GM18508 (cell line): ENCODE results near the gene KCNJ6.

ENCODE experiments used
- ATAC-seq: cut with Tn5 transposase; IDR thresholded peaks from one replicate; pipeline ENCODE4 v1.9.1; 2021; ENCODE audit warnings: moderate number of reproducible peaks; ENCODE audit not compliant: insufficient read depth, unreplicated experiment

Gene KCNJ6

GRCh38 chr21:37907076-37907475 lies 9.2 kb downstream of the KCNJ6 start:
- no peak for ATAC-seq

DNA sequence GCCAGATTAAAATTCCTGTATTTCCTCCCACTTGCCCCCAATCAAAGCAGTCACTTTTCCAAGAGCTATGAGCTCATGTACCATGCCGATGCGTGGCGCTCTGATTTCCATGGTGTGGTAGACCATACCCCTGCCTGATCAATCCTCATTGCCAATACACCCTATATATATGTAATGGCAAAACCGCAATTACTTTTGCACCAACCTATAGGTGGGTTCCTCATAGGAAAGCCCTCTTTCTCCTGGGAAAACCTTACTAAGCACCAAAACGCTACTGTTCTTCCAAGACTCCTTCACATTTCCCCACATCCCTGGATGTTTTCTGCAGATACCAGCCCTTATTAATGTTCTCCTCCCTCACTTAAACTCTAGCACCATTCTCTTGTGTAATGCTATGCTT lies 11.0 kb downstream of the KCNJ6 start:
- ATAC-seq: no peak

DNA sequence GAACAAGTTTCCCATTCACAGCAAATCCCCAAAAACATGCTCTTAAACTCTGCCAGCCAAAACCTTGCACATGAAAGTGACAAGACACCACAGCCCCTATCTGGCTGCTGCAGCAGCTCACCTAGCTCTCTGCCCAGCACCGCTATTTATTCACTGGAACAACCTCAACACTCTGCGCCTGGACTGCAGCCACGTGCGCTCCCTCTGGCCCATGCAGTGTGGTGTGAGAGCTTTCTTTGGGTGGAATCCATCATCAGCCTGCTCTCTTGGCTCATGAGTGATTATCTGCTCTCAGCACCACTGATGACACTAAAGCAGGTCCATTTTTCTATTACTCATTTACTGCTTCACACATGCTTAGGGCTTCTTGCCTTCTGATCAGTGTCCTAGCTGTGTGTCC lies 11.4 kb downstream of the KCNJ6 start:
- ATAC-seq: no peak

DNA sequence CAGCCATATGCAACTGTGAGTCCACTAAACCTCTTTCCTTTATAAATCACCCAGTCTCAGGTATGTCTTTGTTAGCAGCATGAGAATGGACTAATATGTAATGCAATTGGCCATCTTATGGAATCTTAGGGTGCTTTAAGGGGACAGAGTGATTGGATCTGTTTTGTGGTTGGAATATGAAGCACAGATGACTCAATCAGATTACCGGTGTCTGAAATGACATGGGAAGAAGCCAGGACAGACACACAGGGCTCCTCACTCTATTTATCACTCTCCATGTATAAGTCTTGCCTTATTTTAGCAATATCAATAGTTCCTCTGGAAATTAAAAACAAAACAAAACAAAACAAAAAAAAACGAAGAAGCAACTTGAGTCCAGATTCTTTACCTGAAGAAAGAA lies 12.9 kb downstream of the KCNJ6 start:
- ATAC-seq: no peak

DNA sequence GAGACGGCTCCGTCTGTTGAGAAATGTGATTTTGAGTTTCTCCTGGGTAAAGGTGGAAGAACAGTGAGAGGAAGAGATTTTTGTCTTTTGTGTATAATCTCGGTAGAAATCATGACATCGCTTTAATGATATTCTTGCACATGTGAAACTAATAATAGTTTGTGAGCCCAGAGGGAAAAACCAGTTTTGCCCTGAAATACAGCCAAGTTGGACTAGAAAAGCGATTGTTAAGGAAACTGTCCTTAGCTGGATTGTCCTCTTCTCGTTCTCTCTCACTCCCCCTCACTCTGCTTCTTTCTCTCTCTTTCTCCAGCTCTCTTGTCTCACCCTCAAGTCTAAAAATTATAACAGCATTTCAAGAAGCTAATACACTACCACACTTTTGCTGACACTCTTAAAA lies 17.1 kb downstream of the KCNJ6 start:
- ATAC-seq: no peak

DNA sequence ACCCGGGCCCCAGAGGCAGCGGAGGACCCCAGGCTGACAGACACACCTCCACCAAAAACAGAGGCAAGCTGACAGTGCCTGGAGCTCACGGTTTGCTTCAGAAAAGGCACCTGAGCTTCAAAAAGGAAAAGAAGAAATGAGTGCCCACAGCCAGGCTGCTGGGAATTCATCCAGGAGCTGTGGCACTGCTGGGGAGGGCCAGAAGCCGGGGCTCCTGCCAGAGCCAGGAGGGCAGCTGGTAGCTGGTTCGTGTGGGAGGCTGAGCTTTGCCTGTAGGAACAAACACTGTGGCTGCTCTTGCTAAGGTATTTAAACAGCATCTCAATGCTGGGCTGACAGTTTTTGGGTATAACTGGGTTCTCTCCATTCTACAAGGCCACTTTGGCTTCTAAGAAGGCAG lies 19.5 kb downstream of the KCNJ6 start:
- ATAC-seq: no peak

DNA sequence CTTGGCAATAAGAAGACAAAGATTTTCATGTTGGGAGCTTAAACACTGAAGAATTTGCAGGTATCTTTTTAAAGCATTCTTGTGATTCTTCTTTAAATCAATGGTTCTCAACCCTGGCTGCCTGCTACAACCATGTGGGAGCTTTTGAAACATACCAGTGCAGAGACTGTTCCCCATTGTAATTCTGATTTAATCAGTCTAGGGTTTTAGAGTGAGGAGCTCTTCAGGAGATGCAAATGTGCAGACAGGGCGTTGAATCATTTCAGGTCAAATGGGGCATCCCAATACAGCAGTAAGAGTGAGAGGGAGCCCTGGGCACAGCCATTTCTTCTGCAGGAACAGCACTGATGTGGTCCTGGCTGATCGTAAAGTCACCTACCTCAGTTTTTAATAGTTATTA lies 24.3 kb downstream of the KCNJ6 start:
- no peak for ATAC-seq

DNA sequence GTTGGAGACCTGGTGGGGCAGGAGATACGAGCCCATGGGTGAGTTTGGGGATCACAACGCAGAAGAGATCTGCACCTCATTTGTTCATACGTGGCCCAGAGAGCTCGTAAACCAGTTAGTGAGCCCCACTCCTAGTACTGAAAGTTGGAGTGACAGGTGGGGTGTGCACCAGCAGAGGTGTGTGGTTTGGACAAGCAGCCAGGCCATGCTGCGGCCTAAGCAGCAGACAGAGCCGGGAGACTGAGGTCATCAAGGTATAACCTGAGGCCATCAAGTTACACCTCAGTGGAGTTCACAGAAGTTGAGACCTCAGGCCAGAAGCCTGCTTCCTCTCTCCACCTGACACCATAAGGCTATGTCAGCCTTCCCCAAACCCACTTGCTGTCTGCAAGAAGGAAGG lies 27.6 kb downstream of the KCNJ6 start:
- no peak for ATAC-seq

GRCh38 chr21:37886726-37887299 lies 29.4 kb downstream of the KCNJ6 start:
- ATAC-seq: no peak

- ATAC-seq: no peak
Measured at GRCh38 chr21:37886120-37886519, 30.1 kb downstream of the KCNJ6 start.

- ATAC-seq: no peak
Measured at GRCh38 chr21:37878946-37879660, 37.2 kb downstream of the KCNJ6 start.

DNA sequence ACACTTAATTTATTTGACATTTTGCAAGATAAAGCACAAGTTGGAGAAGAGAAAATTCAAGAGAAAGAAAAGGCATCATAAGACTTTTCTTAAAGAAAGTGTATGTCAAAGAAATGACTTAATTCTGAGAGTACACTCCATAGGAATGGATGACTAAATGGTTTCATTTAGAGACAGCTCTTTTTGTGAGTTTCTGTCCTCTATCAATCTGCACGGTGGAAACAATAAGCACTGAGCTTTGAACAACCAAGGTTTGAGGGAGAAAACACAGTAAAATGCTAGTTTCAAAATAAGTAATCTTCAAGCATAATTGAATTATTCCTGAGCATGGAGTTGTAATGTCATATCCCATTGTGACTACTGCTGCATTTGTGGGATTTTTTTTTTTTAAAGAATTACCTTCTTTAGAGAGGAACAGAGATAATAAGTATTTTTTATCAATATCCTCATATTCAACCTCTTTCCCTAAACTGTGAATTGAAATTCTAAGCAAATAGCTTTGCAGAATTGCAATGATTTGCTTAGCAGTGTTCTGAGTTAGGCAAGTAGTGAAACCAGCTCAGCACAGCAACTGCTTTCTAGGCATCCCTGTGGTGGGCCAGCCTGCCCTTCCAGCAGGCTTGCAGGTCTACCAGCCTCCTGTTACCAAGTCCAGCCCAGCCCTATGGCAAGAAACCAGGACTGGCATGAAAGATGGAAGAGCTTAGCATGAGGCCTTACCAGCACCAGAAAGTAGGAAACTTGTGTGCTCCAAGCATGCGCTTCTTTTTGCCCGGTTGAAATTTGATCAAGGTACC lies 38.2 kb downstream of the KCNJ6 start:
- no peak for ATAC-seq

GRCh38 chr21:37877171-37877570 lies 39.1 kb downstream of the KCNJ6 start:
- no peak for ATAC-seq

DNA sequence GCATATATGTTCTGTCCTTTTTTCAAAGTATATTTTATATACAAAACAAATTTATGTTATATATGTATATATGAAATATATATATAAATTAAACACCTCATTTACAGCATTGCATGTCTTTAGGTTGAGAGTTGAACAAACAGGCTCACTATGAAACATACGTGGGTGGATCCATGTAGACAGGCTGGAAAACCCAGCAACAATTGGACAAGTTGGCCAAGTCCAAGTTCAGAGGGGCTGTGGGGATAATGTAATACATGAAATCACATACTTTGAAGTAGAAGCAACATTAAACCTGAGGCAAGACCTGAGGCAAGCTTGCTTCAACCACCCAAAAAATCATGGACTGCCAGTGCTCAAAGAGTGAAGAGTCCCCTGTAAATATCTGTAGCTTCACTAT lies 39.7 kb downstream of the KCNJ6 start:
- no peak for ATAC-seq

DNA sequence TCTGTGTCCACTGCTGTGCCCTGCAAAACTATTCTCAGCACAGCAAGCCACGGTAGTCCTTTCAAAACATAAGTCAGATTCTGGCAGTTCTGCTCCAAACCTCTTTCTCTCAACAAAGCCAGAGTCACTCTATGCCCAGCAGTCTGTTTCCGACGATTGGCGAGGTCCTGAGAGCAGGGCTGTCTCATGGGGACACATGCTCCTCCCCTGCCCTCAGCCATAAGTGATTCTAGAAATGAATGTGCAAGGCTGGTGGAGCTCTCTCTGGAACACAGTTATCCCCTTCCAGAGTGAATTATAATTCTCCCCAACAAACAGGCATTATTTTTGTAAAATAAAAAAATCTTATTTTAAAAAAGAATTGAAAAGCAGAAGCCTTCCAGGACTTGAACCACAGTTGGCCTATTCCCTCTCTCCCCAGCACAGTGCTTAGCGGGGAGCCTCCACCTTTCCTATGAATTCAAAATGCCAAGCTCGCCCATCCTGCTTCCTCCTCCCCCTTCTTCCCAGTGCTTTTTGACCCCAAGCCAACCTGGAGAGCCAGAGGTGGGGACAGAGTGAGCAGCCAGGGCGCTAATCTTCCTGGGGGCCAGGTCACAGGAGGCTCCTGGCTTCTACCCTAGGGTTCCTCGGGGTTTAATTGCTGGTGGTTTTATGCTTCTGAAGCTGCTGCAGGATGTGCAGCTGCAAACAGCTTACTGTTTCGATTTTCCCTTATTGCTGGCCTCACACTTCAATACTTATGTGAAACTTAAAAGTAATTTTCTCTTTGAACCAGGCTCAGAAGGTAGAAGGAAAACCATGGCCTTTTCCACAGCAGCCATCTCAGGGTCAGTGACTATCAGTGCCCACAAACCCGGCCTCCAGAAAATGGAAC lies 41.1 kb downstream of the KCNJ6 start:
- ATAC-seq: no peak

- ATAC-seq: no peak
Measured at GRCh38 chr21:37874481-37874880, 41.8 kb downstream of the KCNJ6 start.

DNA sequence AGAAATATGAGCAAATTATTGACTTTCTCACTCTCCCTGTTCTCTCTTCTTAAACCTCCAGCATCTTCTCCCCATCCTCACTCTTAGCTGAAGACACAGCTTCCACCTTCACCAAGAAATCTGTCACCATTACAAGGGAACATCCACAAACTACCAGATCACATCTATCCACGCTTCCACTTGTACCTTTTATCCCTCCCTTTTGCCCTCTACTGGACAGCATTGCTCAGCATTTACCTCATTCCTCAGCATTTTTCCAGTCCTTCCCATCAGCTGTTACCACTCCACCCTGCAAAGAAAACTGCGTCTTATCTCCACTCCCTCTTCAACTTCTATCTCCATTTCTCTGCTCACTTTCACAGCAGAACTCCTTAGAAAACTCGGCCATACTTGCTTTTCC lies 42.6 kb downstream of the KCNJ6 start:
- no peak for ATAC-seq

- no peak for ATAC-seq
Measured at GRCh38 chr21:37871121-37871862, 45.0 kb downstream of the KCNJ6 start.

GRCh38 chr21:37870221-37870620 lies 46.0 kb downstream of the KCNJ6 start:
- ATAC-seq: no peak

GRCh38 chr21:37869661-37870060 lies 46.6 kb downstream of the KCNJ6 start:
- ATAC-seq: no peak
